NB4 (cell line): Measurements from ENCODE around the gene GNG13.

Source experiments
- CTCF ChIP-seq: IDR thresholded peaks from one replicate; pipeline ENCODE4 v1.5.1; 2012; ENCODE audit warnings: low read depth, low read length
- MAX ChIP-seq: IDR thresholded peaks from 2 replicates; pipeline ENCODE4 v1.6.1; 2011; ENCODE audit warnings: low read depth, low read length
- POLR2A ChIP-seq: IDR thresholded peaks from 2 replicates; pipeline ENCODE4 v1.6.1; 2011; ENCODE audit warnings: mild to moderate bottlenecking; ENCODE audit not compliant: insufficient read length; ENCODE audit errors: extremely low read depth

GRCh38 chr16:749010-749409, 51.5 kb downstream of the GNG13 start:
- TF ChIP-seq CTCF: no peak
- TF ChIP-seq MAX: no peak
- no peak for TF ChIP-seq POLR2A
